ENCODE results near the gene GPR107. TPM values are rescaled to one million over a fixed set of nuclear protein-coding genes. Genes with fewer than 3 reads are reported as not detected.

GPR107 gene
- total RNA-seq, 1 donor from 2014 or later: 58.7 TPM

DNA sequence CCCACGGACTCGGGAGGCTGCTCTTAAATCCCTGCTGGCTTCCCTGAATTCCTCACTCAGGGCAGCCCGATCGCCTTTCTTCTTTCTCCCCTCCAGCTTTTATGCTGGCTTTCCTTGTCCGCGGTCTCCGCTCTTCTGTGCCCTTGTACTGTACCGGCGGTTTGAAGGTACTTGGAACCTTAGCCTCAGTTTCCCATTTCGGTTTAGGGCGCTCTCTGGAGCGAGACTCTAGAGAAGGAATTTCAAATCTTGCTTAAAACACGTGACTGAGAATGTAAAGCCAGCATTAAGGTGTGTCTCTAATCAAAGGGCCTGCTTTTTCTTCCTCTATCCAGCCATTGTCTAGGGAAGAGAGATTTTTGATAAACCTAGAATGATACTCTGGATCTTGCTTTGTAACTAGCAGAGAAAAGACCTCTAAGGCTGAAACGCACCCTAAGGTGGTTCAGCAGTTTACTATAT is 650 bp downstream of the GPR107 start:
- Histone ChIP-seq H3K4me2 (ENCODE audit: low read length) (peak overlapping the region; percentile 100), H3K27me3 (ENCODE audit: insufficient read depth, low read length) (no peaks in the 10 kb centered on the region), H3K27ac (ENCODE audit: low read depth, low read length) (peak overlapping the region; percentile 80), H3K4me1 (ENCODE audit: insufficient read depth, low read length) (peaks cover 5% of the 10 kb centered on the region), H3K79me2 (ENCODE audit: insufficient read depth, low read length) (peaks cover 58% of the 10 kb centered on the region), H3K9me3 (ENCODE audit: insufficient read depth, low read depth, low read length) (no peaks in the 10 kb centered on the region), H3K9ac (ENCODE audit: low read length) (peak overlapping the region; percentile 97), H3K36me3 (ENCODE audit: insufficient read depth, low read length) (no peaks in the 10 kb centered on the region), H4K20me1 (ENCODE audit: insufficient read depth, low read length) (peaks cover 21% of the 10 kb centered on the region), H2AFZ (ENCODE audit: low read depth, low read length) (peak overlapping the region; percentile 85), H3K4me3 (ENCODE audit: insufficient read depth, low read depth, low read length) (peak overlapping the region; percentile 96)
- peaks cover 3% of the 10 kb centered on the region for H3K4me1 Mint-ChIP-seq (ENCODE audit: low read depth, unreplicated experiment)
- TF ChIP-seq CTCF (IDR thresholded peaks at IDR 0.05; ENCODE audit: insufficient read depth, low read depth, low read length): no peak
- no peak for TF ChIP-seq EZH2 (IDR thresholded peaks at IDR 0.05; ENCODE audit: insufficient read depth, low read length)
- H3K27ac Mint-ChIP-seq (ENCODE audit: unreplicated experiment): peak overlapping the region; percentile 78
- H3K4me3 Mint-ChIP-seq (ENCODE audit: unreplicated experiment): peak overlapping the region; percentile 97
- no peak for DNase-seq (ENCODE audit: low read depth)
- no peak for FAIRE-seq
- peaks cover 6% of the 10 kb centered on the region for H3K36me3 Mint-ChIP-seq (ENCODE audit: low read depth, unreplicated experiment)
- no peaks in the 10 kb centered on the region for H3K9me3 Mint-ChIP-seq (ENCODE audit: unreplicated experiment)
- no peaks in the 10 kb centered on the region for H3K27me3 Mint-ChIP-seq (ENCODE audit: low read depth, unreplicated experiment)

DNA sequence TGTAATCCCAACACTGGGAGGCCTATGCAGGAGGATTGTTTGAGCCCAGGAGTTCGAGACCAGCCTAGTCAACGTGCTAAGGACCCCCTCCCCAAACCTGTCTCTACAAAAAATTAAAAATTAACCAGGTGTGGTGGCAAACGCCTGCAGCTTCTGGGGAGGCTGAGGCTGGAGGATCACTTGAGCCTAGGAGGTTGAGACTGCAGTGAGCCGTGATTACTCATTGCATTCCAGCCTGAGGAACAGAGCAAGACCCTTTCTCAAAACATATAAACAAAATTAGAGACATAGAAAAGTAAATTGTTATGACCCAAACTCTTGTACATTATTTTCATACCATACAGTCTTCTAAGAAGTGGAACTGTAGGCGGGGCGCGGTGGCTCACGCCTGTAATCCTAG is 1.1 kb downstream of the GPR107 start:
- FAIRE-seq (no peak), DNase-seq (ENCODE audit: low read depth) (no peak)
- H3K36me3 ChIP-seq (ENCODE audit: insufficient read depth, low read length): no peaks in the 10 kb centered on the region
- peaks cover 5% of the 10 kb centered on the region for H3K4me1 ChIP-seq (ENCODE audit: insufficient read depth, low read length)
- H3K4me2 ChIP-seq (ENCODE audit: low read length): peak overlapping the region; percentile 100
- H2AFZ ChIP-seq (ENCODE audit: low read depth, low read length): no peak overlapping the region
- Mint-ChIP-seq H3K27me3 (ENCODE audit: low read depth, unreplicated experiment) (no peaks in the 10 kb centered on the region), H3K4me3 (ENCODE audit: unreplicated experiment) (peak overlapping the region; percentile 97), H3K27ac (ENCODE audit: unreplicated experiment) (peak overlapping the region; percentile 78), H3K4me1 (ENCODE audit: low read depth, unreplicated experiment) (peaks cover 3% of the 10 kb centered on the region), H3K36me3 (ENCODE audit: low read depth, unreplicated experiment) (peaks cover 6% of the 10 kb centered on the region), H3K9me3 (ENCODE audit: unreplicated experiment) (no peaks in the 10 kb centered on the region)
- no peak for TF ChIP-seq CTCF (IDR thresholded peaks at IDR 0.05; ENCODE audit: insufficient read depth, low read depth, low read length)
- no peak for TF ChIP-seq EZH2 (IDR thresholded peaks at IDR 0.05; ENCODE audit: insufficient read depth, low read length)
- peak overlapping the region; percentile 97 for H3K9ac ChIP-seq (ENCODE audit: low read length)
- H4K20me1 ChIP-seq (ENCODE audit: insufficient read depth, low read length): peaks cover 25% of the 10 kb centered on the region
- no peaks in the 10 kb centered on the region for H3K27me3 ChIP-seq (ENCODE audit: insufficient read depth, low read length)
- H3K79me2 ChIP-seq (ENCODE audit: insufficient read depth, low read length): peaks cover 63% of the 10 kb centered on the region
- H3K4me3 ChIP-seq (ENCODE audit: insufficient read depth, low read depth, low read length): peak overlapping the region; percentile 96
- H3K27ac ChIP-seq (ENCODE audit: low read depth, low read length): no peak overlapping the region
- no peaks in the 10 kb centered on the region for H3K9me3 ChIP-seq (ENCODE audit: insufficient read depth, low read depth, low read length)

GRCh38 chr9:130058154-130058553 is 4.4 kb downstream of the GPR107 start:
- peaks cover 6% of the 10 kb centered on the region for H3K4me1 Mint-ChIP-seq (ENCODE audit: low read depth, unreplicated experiment)
- no peak overlapping the region for H3K4me3 ChIP-seq (ENCODE audit: insufficient read depth, low read depth, low read length)
- H2AFZ ChIP-seq (ENCODE audit: low read depth, low read length): no peak overlapping the region
- H3K9me3 Mint-ChIP-seq (ENCODE audit: unreplicated experiment): no peaks in the 10 kb centered on the region
- H3K4me1 ChIP-seq (ENCODE audit: insufficient read depth, low read length): peaks cover 5% of the 10 kb centered on the region
- H3K27me3 Mint-ChIP-seq (ENCODE audit: low read depth, unreplicated experiment): no peaks in the 10 kb centered on the region
- no peaks in the 10 kb centered on the region for H3K27me3 ChIP-seq (ENCODE audit: insufficient read depth, low read length)
- TF ChIP-seq EZH2 (IDR thresholded peaks at IDR 0.05; ENCODE audit: insufficient read depth, low read length) (no peak), CTCF (IDR thresholded peaks at IDR 0.05; ENCODE audit: insufficient read depth, low read depth, low read length) (peak; percentile 33)
- DNase-seq (ENCODE audit: low read depth) (no peak), FAIRE-seq (no peak)
- H4K20me1 ChIP-seq (ENCODE audit: insufficient read depth, low read length): peaks cover 49% of the 10 kb centered on the region
- no peak overlapping the region for H3K9ac ChIP-seq (ENCODE audit: low read length)
- H3K4me2 ChIP-seq (ENCODE audit: low read length): no peak overlapping the region
- no peak overlapping the region for H3K27ac Mint-ChIP-seq (ENCODE audit: unreplicated experiment)
- peaks cover 8% of the 10 kb centered on the region for H3K36me3 Mint-ChIP-seq (ENCODE audit: low read depth, unreplicated experiment)
- peaks cover 93% of the 10 kb centered on the region for H3K79me2 ChIP-seq (ENCODE audit: insufficient read depth, low read length)
- no peak overlapping the region for H3K27ac ChIP-seq (ENCODE audit: low read depth, low read length)
- no peak overlapping the region for H3K4me3 Mint-ChIP-seq (ENCODE audit: unreplicated experiment)
- H3K36me3 ChIP-seq (ENCODE audit: insufficient read depth, low read length): peaks cover 2% of the 10 kb centered on the region
- no peaks in the 10 kb centered on the region for H3K9me3 ChIP-seq (ENCODE audit: insufficient read depth, low read depth, low read length)

All from astrocyte (in vitro differentiated cells and primary cell).